HEK293T (cell line): ENCODE measurements around the gene MAP3K8.

Source experiments
- CTCF ChIA-PET: fragments of 350-600 bp; formaldehyde crosslinking; extraction: SDS; loops from one replicate; lab custom pipeline; 2021; ENCODE audit warnings: antibody characterized with exemption, inconsistent platforms; lab: Yijun Ruan, JAX
- POLR2A ChIA-PET: fragments of 350-600 bp; formaldehyde crosslinking; extraction: SDS; loops from one replicate; lab custom pipeline; 2020; ENCODE audit warnings: antibody characterized with exemption, inconsistent platforms; lab: Yijun Ruan, JAX
- DNase-seq: peaks from one replicate; pipeline ENCODE4 v3.0.0; 2012; ENCODE audit warnings: mixed read lengths; ENCODE audit errors: extremely low spot score
- ARNT ChIP-seq: fragments of 450-650 bp; IDR thresholded peaks from 2 replicates; pipeline ENCODE4 v1.6.1; 2017; ENCODE audit warnings: mild to moderate bottlenecking
- BHLHE40 ChIP-seq: fragments of 450-650 bp; IDR thresholded peaks from 2 replicates; pipeline ENCODE4 v1.6.1; 2016; ENCODE audit warnings: mild to moderate bottlenecking, moderate library complexity, borderline replicate concordance
- CTBP1 ChIP-seq: fragments of 450-650 bp; IDR thresholded peaks from 2 replicates; pipeline ENCODE4 v1.6.1; 2016; ENCODE audit warnings: borderline replicate concordance
- ELF4 ChIP-seq: fragments of 450-650 bp; IDR thresholded peaks from 2 replicates; pipeline ENCODE4 v1.6.1; 2017; ENCODE audit warnings: antibody characterized with exemption
- FOXA1 ChIP-seq: fragments of 450-650 bp; IDR thresholded peaks from 2 replicates; pipeline ENCODE4 v1.6.1; 2016; ENCODE audit warnings: mild to moderate bottlenecking
- FOXK2 ChIP-seq: fragments of 450-650 bp; IDR thresholded peaks from 2 replicates; pipeline ENCODE4 v1.6.1; 2016; ENCODE audit warnings: mild to moderate bottlenecking
- FOXM1 ChIP-seq: fragments of 450-650 bp; IDR thresholded peaks from 2 replicates; pipeline ENCODE4 v1.6.1; 2017; ENCODE audit warnings: mild to moderate bottlenecking, borderline replicate concordance
- HDGF ChIP-seq: fragments of 450-650 bp; IDR thresholded peaks from 2 replicates; pipeline ENCODE4 v1.6.1; 2017; ENCODE audit warnings: antibody characterized with exemption, borderline replicate concordance
- L3MBTL2 ChIP-seq: fragments of 450-650 bp; conservative IDR thresholded peaks from 2 replicates; pipeline ENCODE4 v1.6.1; 2016; ENCODE audit warnings: mild to moderate bottlenecking
- LEF1 ChIP-seq: fragments of 450-650 bp; IDR thresholded peaks from 2 replicates; pipeline ENCODE4 v1.6.1; 2017; ENCODE audit warnings: mild to moderate bottlenecking, borderline replicate concordance
- NFRKB ChIP-seq: fragments of 450-650 bp; IDR thresholded peaks from 2 replicates; pipeline ENCODE4 v1.6.1; 2016; ENCODE audit warnings: mild to moderate bottlenecking, moderate library complexity
- PKNOX1 ChIP-seq: fragments of 450-650 bp; IDR thresholded peaks from 2 replicates; pipeline ENCODE4 v1.6.1; 2016
- SP1 ChIP-seq: fragments of 450-650 bp; IDR thresholded peaks from 2 replicates; pipeline ENCODE4 v1.6.1; 2017
- SUZ12 ChIP-seq: fragments of 450-650 bp; IDR thresholded peaks from 2 replicates; pipeline ENCODE4 v1.6.1; 2016; ENCODE audit warnings: mild to moderate bottlenecking
- TARDBP ChIP-seq: fragments of 450-650 bp; IDR thresholded peaks from 2 replicates; pipeline ENCODE4 v1.6.1; 2016
- ZNF384 ChIP-seq: fragments of 450-650 bp; IDR thresholded peaks from 2 replicates; pipeline ENCODE4 v1.6.1; 2016

Gene MAP3K8

DNA sequence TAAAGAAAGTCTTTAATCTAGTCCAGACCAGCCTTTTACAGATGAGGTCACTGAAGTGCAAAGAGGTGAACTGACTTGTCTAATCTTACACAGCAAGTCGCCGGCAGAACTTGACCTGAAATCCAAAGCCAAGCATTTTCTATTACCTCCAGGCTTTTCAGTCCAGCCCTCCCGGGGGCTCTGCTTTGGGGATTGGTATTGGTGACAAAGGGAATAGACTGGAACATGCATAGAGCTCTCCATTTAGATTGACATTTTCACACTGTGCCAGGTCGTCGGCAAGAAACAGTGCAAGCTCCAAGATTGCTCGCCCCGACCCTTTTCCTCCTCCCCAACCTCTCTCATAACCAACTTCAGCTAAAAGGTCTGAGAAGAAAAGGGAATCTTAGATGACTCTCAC lies 42.7 kb upstream of the MAP3K8 start:
- POLR2A ChIA-PET = no interaction called here
- TF ChIP-seq SP1 (no peak), CTBP1 (no peak), FOXM1 (no peak), BHLHE40 (no peak), ELF4 (no peak)
- DNase-seq = no peak
- CTCF ChIA-PET = interaction anchor here (1.0 to 4.6 kb wide), 2 partner anchors 200 to 389 kb away, joined by 3 to 24 read pairs; no protein-coding TSS in a partner anchor

GRCh38 chr10:30392564-30392990 lies 41.4 kb upstream of the MAP3K8 start:
- CTCF ChIA-PET = interaction anchor here (1.0 to 4.6 kb wide), 5 partner anchors 21 to 199 kb away, joined by 3 to 24 read pairs (median 3); no protein-coding TSS in a partner anchor
- TF ChIP-seq PKNOX1 (no peak), ELF4 (no peak), HDGF (no peak), ARNT (no peak), FOXA1 (no peak), NFRKB (no peak), FOXM1 (no peak), BHLHE40 (no peak), SP1 (no peak), ZNF384 (no peak), LEF1 (no peak), CTBP1 (no peak), SUZ12 (no peak), FOXK2 (no peak)
- POLR2A ChIA-PET = no interaction called here
- peak; percentile 74 for DNase-seq

GRCh38 chr10:30396293-30396692 lies 37.7 kb upstream of the MAP3K8 start:
- ChIA-PET POLR2A (no interaction called here), CTCF (interaction anchor here (2.7 kb wide), 1 partner anchor 195 kb away, joined by 9 read pairs; no protein-coding TSS in a partner anchor)
- no peak for DNase-seq
- TF ChIP-seq ELF4 (no peak), ZNF384 (no peak), FOXA1 (no peak), ARNT (no peak), BHLHE40 (no peak), FOXM1 (no peak), PKNOX1 (no peak), TARDBP (no peak), SUZ12 (no peak), SP1 (no peak), LEF1 (no peak), L3MBTL2 (no peak), CTBP1 (no peak)

DNA sequence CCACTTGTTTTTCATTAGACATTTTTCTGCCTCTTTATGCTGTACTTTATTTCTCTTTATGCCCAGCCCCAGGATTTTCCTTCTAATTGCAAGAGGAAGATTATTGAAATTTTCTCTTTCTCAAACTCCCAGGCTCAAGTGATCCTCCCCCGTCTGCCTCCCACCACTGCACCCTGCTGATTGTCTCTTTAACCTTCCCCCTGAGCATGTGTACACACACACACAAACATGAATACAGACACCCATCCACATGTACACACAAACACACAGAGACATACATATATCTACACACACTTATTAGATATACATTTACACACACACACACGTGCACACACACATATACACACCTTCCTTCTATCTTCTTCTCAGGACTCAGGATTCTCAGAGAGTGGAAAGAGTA lies 37.3 kb upstream of the MAP3K8 start:
- TF ChIP-seq SUZ12 (no peak), TARDBP (no peak), L3MBTL2 (no peak), NFRKB (no peak), SP1 (no peak), ARNT (no peak)
- CTCF ChIA-PET = no interaction called here
- DNase-seq = no peak
- POLR2A ChIA-PET = no interaction called here

GRCh38 chr10:30398193-30398592 lies 35.8 kb upstream of the MAP3K8 start:
- CTCF ChIA-PET = interaction anchor here (0.7 to 1.0 kb wide), 2 partner anchors 38 to 193 kb away, joined by 3 read pairs; no protein-coding TSS in a partner anchor
- no peak for DNase-seq
- TF ChIP-seq FOXK2 = no peak
- no peak for TF ChIP-seq LEF1
- no peak for TF ChIP-seq NFRKB
- no peak for TF ChIP-seq TARDBP
- TF ChIP-seq PKNOX1 = no peak
- no peak for TF ChIP-seq FOXM1
- TF ChIP-seq FOXA1 = no peak
- TF ChIP-seq HDGF = no peak
- TF ChIP-seq CTBP1 = no peak
- TF ChIP-seq SP1 = no peak
- POLR2A ChIA-PET = interaction anchor here (1.4 kb wide), 1 partner anchor 35 kb away, joined by 3 read pairs; no protein-coding TSS in a partner anchor

DNA sequence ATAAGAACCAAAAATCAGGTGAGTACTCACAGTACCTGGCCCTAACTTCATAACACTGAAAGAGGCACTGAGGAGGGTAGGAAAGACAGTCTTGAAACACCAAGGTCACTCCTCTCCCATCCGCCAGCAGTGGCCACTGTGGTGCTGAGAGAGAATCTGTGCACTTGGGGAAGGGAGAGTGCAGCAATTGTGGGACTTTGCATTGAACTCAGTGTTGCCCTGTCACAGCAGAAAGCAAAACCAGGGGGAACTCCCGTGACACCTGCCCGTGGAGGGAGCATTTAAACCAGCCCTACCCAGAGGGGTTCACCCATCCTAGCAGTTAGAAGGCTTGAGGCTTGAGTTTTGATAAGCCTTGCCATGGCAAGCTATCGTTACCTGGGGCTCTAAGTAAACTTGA lies 35.2 kb upstream of the MAP3K8 start:
- TF ChIP-seq FOXK2 (no peak), SUZ12 (no peak), L3MBTL2 (no peak), LEF1 (no peak), CTBP1 (no peak), TARDBP (no peak), NFRKB (no peak), ELF4 (no peak), HDGF (no peak), BHLHE40 (no peak), FOXM1 (no peak), ARNT (no peak), ZNF384 (no peak), SP1 (no peak)
- DNase-seq = no peak
- ChIA-PET POLR2A (interaction anchor here (1.4 kb wide), 1 partner anchor 34 kb away, joined by 3 read pairs; no protein-coding TSS in a partner anchor), CTCF (no interaction called here)
